ENCODE results near the gene RPS6KA2.

Gene RPS6KA2

DNA sequence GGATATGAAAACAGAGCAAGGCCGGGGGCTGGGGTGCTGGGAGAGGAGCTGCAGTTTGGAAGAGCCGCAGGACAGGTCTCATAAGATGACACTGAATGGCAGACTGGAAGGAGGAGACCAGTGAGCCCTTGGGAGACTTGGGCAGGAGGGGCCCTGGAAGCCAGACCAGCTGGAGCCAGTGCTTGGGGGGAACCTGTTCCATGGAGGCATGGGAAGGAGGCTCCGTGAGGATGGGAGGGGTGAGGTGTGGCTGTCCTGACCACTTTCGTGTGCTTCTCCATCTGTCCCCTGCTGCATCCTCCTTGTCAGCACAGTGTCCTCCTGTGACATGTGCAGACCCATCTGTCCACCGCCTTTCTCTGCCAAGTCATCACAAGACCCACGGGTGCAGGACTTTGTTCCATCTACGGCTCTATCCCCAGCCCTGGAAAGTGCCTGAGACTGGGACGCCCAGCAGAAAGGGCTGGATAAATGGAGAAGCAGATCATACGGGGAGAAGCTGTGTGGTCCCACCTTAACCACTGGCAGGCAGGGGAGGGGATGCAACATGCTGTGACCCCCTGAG is 159.5 kb downstream of the RPS6KA2 start:
- no peak for DNase-seq (ENCODE audit: low read depth in 2 of 2)

DNA sequence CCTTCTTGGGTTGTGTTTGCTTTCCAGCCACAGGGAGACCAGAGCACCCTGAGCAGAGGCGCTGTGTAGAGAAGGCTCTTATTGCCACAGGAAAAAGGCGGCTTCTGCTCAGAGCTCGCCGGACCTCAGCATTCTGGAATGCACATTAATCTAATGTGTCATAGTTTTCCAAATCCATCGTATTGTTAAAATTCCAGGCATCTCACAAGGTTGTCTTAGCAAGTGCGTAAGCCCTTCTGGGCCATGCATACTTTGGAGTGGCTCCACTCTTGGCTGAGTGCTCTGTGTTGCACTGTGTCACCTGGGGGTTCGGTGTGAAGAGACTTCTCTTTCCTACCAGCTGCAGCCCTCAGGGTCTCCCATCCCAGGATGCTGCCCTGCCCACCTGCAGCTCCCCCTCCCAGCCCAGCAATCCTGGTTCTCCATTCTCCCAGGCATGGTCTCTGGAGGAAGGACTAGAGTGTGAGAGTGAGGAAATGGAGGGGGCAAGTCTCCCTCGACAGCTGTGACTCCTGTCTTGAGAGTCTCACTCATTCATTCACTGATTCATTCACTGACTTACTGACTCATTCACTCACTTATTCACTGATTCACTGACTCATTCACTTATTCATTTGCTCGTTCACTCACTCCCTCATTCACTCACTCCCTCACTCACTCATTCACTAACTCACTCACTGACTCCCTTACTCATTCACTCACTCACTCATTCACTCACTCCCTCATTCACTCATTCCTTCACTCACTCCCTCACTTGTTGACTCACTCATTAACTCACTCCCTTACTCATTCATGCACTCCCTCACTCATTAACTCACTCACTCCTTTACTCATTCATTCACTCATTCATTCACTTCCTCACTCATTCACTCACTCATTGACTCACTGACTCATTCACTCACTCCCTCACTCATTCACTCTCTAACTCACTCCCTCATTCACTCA is 160.6 kb downstream of the RPS6KA2 start:
- no peak for DNase-seq (ENCODE audit: low read depth in 2 of 2)

DNA sequence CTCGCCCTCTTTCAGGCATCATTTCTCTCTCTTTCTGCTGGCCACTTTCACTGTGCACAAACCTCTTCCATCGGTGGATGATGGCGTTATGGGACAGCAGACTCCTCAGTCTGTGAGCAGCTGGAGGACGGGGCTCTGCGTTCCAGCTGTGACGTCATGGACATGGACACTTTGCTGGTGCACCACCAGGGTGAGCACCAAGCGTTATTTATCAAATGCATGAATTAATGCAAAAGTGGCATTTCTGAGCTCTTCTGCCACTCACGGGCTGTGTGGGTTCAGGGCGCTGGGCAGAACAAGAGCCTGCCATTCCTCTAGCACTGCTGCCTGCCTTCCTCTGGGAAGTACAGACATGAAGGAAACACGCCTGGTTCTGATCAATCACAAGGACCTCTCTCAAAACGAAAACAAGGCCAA is 161.4 kb downstream of the RPS6KA2 start:
- no peak for DNase-seq (ENCODE audit: low read depth in 2 of 2)

DNA sequence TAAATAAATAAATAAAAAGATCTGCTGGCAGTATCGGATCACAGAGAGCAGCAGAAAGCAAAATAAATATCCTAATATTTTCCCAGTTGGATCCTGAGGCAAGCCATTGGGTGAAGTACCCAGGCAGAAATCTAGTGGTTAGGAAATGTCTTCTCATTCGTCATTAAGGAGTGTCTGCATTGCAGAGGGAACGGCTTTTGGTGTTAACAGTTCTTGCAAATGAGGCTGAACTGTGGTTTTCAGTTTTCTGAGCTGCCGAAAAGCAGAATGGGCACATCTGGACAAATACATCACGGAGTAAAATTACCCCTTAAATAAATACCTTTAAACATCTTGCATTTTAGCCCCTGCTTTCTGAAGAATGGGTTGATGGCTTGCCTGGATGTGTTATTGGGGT is 162.1 kb downstream of the RPS6KA2 start:
- DNase-seq (ENCODE audit: low read depth in 2 of 2), result no peak

DNA sequence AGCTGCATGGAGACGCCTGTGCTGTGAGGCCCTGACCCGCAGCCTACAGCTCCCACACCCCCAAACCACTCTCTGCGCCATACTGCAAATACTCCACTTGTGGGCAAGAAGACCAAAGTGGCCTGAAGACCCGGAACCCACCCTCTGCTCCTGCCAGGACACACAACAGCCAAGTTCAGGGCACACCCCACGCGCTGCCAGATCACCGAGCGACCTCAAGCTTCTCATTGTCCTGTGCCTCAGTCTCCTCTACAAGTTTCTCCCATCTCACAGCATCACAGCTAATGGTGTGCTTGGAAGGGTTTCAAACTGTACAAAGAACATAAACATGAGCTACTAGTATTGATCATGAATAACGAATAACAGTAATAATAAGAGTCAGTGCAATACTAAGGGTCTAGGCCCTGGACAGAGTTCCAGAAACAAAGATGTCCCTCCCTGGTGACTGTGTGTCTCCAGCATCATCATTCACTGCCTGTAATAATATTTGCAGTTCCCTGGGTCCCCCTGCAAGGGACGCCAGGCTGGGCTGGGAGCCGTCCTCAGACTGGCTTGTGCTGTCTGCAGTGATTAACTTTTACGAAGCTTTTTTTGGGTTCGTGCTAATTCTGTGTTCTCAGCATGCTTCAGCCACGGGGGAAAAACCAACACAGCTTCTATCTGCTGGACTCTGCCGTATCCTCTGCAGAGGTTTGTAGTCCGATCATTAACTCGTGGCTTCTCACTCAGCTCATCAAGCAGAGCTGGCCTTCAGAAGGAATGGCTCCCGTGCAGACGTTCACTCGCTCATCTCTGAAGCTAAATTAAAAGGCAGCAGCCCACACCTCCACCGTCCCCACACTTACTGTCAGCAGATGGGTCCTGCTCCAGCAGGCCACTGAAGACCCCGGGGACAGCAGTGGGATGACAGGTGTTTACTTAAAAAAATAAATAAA is 162.7 kb downstream of the RPS6KA2 start:
- no peak for DNase-seq (ENCODE audit: low read depth in 2 of 2)

DNA sequence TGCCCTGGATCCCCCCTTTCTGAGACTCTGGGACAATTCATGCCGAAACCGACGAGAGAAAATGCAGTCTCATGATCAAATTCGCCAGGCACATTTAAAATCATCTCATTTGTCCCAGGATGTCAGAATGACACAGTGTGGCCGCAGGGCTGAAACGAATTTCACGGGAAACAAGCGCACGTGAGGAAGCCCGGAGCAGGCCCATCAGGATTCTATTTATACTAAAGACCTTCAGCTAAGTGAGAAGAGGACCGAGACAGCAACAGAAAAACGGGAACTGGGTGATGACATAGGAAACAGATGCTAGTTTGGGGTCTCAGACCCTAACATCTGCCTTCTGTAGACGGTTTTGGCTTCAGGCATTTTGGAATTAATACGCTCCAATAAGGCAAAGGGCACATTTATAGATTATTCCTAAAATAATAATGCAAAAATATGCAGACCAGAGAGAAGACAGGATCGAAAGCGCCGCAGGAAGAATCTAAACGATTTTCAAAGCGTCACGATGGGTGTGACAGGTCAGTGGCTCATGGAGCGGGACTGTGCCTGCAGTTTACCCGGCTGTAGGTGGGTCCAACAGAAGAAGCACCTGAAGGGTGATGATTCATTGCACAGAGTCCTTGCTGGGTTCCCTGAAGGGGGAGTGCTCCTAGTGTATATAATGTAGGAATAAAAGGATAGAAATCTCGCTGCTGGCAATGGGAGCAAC is 163.5 kb downstream of the RPS6KA2 start:
- no peak for DNase-seq (ENCODE audit: low read depth in 2 of 2)

DNA sequence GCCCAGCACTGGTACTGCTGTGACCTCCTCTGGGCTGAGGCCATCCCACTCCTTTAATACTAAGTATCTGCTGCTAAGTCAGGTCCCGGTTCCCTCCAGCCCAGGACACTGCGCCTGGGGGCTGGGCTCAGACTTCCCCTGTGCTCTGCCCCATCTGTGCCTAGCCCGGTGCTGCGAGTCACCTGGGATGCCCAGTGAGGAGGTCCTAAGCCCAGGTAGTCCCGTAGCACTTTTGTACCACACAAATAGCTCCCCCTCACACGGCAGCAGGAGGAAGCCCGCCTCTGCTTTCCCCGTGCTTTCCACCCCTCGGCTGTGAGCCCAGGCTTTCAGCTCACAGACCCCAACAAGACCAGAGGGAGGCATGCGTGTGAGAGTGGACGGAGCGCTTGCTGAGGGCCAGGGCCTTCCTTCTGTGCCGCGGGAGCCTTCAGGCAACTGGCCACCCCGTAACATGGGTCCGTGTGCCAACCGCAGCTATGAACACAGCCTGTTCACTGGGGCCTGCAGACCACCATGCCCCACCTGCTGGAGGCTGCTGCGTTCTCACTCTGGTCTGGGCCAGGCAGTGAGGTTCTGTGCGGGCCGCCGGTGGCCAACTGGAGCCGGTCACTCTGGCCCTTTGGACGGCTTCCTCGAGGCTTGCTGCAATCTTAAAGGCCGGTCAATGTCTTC is 164.5 kb downstream of the RPS6KA2 start:
- no peak for DNase-seq (ENCODE audit: low read depth in 2 of 2)

DNA sequence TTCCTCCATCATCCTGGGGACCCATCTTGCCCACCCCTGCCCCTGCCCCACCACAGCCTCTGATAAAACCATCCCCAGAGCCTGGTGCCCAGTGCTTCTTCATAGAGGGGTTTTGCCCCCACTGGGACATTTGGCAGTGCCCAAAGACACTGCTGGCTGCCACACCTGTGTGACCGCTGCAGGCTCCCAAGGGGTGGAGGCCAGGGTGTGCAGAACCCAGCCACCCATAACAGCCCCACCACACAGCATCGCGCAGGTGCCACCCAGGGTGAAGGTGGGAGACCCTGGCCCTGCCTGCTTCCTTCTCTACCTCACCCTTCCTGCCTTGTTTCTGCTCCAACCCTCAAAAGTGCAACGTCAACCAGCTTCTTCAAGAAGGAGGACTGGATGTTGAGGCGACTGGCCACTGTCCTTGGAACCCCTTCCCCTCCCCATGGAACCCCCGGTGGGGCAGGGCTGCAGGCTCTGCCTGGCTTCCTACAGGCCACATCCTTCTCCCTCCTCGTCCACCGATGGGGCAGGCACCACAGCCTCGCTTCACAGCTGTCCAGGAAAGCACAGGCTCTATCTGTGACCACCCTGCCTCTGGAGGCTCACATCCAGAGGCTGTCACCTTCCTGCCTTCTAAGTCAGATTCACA is 165.1 kb downstream of the RPS6KA2 start:
- DNase-seq (ENCODE audit: low read depth in 2 of 2), result no peak

DNA sequence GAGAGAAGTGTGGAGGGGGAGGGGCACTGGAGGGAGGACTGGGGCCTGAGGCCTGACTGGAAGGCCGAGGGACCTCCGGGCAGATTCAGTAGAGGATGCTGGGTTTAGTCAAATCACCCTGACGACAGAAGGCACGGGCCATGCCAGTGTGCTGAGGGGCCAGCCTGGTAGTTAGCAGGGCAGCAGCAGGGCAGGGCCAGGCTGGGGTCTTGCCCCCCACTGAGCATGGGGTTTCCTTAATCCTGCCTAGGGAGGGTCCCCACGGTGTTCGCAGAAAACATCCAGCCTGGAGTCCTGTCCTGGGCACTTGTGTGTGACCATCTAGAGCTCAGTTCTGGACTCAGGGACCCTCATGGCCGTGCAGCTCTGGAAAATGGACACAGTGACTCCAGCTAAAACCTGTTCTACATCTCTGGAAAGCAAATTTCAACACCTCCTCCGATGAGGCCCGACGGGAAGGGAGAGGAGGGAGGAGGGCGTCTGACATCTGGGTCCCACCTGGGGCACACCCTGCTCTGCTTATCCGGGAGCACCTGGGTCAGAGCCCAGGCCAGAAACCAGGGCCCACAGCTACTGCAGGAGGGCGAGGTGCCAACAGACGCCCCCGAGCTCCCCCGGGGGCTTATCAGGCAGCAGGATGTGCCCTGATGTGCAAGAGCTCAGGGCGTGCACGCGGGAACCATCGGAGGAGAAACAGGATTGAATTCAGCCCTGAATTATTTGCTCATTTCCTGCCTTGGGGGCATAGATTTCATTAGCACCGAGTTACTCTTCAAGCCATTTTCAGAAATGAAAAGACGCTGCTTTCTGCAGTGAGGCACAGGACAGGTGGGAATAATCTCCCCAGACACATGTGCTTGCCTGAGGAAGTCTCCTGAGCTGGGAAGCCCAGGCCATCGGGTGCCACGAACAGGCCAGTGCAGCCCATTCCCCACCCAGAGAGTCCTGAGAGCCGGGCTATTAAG is 166.3 kb downstream of the RPS6KA2 start:
- DNase-seq (ENCODE audit: low read depth in 2 of 2), result no peak

DNA sequence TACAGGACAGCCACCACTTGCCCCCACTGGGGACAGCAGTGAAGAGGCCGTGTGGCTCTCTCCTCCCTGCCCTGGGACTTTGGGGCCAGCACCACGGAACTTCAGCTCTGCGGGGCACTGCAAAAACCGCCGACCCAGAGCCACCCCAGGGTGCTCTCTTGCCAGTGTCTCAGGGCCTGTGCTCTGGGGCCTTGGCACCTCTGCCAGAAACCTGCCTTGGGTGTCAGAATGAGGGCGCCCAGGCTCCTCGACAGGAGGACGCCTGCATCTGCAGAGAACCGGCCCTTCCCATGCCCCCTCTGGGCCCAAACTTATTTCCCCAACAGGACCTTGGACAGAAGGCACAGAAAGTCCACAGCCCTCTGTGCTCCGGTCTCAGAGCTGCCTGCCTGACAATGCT is 167.1 kb downstream of the RPS6KA2 start:
- no peak for DNase-seq (ENCODE audit: low read depth in 2 of 2)

DNA sequence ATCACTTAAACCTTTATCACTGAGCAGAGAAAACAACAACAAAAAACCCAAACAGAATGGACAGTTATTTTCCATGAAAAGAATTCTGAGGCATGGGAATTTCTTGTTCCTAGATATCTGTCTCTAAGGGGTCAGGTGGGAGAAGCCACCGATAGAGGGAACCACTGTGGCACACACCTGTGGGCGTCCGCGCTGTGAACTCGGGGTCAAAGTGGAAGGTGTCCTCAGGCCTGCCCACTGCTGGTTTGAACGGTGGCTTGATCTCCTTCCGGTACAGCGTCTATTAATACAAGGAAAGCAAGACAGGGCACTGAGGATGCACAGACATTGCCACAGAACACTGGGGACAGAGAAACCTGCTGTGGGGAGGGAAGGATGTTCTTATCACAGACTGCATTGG is 167.8 kb downstream of the RPS6KA2 start:
- DNase-seq (ENCODE audit: low read depth in 2 of 2), result no peak

DNA sequence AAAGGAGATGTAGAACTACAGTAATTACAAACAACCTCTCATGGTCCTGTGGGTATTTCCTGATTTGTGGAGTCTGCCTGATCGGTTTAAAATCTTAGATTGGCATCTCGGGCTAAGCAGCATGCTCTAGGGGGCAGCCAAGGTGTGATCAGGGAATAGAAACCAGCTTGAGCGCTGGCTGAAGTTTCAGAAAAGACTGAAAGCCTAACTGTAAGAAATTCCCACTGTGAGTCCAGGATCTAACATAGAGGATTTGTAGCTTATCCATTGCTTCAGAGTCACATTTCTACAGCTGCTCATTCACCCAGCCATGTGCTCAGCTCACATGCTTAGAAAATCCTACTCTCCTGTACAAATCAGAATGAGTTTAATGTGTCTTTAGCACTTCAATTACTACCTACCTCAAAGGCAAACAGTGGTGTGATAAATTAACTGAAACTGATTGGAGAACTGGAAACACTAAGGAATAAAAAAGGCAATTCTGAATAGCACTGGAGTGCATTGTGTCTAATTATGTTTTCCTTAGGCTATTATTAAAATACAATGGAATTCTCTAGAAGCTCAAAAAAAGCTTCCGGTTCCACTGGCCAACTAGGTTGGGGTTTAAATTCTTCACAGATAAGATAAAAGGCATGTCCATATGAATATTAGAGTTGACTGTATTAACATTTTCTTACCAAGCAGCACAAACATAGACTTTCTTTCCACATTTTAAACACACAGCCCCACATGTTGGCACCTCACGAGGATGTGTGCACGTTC is 170.5 kb downstream of the RPS6KA2 start:
- no peak for DNase-seq (ENCODE audit: low read depth in 2 of 2)

DNA sequence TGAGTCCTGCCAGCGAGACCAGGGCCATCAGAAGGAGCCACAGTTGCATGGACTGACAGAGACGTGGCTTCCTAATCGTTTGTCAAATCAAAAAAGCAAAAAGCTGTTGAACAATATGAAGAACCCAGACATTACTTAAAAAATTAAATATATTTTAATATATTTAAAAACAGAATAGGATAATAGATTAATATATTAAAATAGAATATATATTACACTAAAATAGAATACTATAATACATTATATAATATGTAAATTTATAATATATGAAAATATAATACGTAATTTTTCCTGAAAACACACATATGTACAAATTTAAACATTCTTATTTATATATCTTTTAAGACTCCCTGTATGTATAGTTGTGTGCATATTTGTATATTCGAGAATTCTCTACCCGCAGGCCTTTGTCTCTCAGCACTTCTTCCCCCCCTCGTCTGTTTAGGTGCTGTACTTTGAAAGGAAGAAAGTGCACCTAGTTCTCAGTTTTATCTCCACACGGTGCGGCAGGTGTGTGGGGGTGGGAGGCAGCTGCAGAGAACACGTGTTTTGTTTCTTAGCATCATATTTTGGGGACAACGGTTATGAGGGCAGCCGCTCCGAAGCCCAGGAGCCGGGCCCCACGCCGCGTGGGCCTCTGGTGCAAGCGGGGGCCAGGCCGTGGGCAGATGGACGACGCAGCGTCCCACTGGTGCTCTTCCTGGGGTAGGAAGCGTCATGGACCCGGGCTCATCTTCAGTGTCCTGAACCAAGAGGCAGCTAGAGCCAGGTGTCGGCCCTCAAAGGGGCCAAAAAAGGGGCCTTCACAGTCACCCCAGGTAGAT is 172.1 kb downstream of the RPS6KA2 start:
- DNase-seq (ENCODE audit: low read depth in 2 of 2), result no peak

DNA sequence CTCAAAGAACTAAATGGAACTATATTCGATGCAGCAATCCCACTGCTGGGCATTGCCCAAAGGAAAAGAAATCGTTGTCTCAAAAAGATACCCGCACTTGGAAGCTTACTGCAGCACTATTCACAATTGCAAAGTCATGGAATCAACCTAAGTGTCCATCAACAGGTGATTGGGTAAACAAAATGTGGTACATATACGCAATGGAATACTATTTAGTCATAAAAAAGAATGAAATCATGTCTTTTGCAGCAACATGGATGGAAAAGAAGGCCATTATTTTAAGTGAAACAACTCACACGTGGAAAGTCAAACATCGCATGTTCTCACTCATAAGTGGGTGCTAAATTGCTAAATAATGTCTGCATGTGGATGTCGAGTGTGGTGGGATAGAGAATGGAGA is 173.4 kb downstream of the RPS6KA2 start:
- no peak for DNase-seq (ENCODE audit: low read depth in 2 of 2)

DNA sequence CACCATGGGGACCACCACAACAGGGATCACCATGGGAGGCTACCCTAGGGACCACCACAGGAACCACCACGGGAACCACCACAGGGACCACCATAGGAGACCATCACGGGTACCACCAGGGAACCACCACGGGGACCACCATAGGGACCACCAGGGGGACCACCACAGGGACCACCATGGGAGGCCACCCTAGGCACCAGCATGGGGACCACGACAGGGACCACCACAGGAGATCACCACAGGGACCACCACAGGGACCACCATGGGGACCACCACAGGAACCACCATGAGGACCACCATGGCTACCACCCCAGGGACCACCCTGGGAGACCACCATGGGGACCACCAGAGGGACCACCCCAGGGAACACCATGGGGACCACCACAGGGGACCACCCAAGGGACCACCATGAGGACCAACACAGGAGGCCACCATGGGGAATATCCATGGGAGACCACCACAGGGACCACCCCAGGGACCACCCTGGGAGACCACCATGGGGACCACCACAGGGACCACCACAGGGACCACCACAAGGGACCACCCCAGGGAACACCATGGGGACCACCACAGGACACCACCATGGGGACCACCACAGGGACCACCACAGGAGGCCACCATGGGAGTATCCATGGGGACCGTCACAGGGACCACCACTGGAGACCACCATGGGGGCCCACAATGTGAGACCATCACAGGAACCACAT is 176.7 kb downstream of the RPS6KA2 start:
- no peak for DNase-seq (ENCODE audit: low read depth in 2 of 2)

DNA sequence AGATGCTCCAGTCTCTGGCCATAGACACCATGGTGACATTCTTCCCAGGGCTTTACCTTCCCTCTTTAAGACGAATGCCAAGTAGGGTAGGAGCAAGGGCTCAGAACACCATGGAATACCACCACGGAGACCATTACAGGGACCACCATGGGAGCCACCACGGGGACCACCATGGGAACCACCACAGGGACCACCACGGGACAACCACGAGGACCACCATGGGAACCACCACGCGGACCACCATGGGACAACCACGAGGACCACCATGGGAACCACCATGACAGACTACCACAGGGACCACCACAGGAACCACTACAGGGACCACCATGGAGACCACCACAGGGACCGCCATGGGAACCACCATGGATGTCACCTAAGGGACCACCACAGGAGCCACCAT is 177.4 kb downstream of the RPS6KA2 start:
- DNase-seq (ENCODE audit: low read depth in 2 of 2), result no peak

DNA sequence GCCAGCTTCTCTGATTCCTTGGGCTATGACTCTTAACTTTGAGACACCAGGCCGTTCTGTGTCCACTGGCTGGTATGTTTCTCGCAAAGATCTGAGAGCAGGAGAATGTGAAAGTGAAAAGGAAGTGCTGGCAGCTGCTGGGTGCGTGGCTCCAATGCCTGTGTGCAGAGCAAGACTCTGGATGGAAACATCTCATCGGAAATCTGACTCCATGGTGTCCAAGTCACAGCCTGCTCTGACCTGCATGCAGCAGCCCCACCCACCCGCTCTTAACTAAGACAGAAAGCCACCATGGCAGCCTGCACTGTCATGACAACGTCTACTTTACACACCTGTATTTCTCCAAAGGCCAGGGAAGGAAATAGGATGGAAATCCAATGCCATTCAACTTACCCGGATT is 178.0 kb downstream of the RPS6KA2 start:
- no peak for DNase-seq (ENCODE audit: low read depth in 2 of 2)
